Epithelial cell of proximal tubule (primary cell): ENCODE results near the gene SORCS3. TPM values are rescaled to one million over a fixed set of nuclear protein-coding genes. Genes with fewer than 3 reads are reported as not detected.

Source experiments
- DNase-seq: peaks from one replicate; pipeline ENCODE4 v3.0.0-alpha.2; 2011; ENCODE audit warnings: low read depth
- H3K4me3 ChIP-seq: 2 replicates; pipeline ENCODE4 v1.5.1; 2011; ENCODE audit warnings: low read depth, mild to moderate bottlenecking, low read length
- total RNA-seq: library from RNA; depleted of rRNA; stranded (reverse); fragments of >200 nt; gene quantifications from 2 replicates; pipeline ENCODE4 v1.2.3, GENCODE V29; 2015
- TF ChIP-seq, protein P1 (sequence below): conservative IDR thresholded peaks from 2 replicates; pipeline ENCODE4 v1.5.1; 2012; ENCODE audit warnings: low read depth, mild to moderate bottlenecking, low read length

Gene SORCS3
- total RNA-seq, 1 donor from 2014 or later = 0.06 TPM

DNA sequence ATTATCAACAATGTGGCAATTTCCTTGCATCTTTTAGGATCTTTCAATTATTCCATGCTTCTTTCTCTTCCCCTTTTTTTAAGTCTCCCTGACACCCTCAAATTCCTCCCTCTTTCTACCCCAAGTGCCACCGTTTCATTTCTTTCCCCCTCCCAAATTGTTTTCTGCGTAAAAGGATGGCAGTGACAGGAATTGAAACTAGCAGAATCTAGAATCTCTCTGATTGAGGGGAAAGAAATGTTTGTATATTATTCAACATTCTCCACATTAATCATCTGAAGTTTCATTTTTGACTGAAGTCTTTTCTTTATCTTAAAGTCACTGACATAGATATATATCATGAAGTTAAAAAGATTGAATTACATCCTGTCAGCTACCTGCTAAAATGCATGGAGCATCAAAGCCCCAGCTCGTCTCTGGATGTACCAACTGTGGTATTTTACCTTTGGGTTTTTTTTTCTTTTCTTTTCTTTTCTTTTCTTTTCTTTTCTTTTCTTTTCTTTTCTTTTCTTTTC lies 633.5 kb downstream of the SORCS3 start:
- no peak overlapping the region for H3K4me3 ChIP-seq
- TF ChIP-seq, protein P1, sequence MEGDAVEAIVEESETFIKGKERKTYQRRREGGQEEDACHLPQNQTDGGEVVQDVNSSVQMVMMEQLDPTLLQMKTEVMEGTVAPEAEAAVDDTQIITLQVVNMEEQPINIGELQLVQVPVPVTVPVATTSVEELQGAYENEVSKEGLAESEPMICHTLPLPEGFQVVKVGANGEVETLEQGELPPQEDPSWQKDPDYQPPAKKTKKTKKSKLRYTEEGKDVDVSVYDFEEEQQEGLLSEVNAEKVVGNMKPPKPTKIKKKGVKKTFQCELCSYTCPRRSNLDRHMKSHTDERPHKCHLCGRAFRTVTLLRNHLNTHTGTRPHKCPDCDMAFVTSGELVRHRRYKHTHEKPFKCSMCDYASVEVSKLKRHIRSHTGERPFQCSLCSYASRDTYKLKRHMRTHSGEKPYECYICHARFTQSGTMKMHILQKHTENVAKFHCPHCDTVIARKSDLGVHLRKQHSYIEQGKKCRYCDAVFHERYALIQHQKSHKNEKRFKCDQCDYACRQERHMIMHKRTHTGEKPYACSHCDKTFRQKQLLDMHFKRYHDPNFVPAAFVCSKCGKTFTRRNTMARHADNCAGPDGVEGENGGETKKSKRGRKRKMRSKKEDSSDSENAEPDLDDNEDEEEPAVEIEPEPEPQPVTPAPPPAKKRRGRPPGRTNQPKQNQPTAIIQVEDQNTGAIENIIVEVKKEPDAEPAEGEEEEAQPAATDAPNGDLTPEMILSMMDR = no peak
- no peak for DNase-seq

DNA sequence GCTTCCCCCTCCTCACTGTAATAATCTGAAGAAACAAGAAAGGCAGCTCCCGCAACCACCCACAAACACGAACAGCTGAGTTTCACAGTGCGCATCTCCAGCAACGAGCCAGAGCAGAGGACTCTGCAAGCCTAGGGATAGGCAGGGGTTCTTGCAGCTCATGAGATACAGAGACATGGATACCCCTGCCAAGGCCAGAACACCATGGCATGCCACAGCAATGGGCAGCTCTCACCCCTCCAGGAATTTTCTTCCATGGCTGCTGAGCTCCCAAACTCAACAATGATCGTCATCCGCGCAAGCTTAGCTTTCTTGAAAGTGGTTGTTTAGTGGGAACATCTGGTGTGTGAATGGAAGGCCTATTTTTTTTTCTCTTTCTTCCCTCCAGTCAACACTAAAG lies 637.3 kb downstream of the SORCS3 start:
- TF ChIP-seq, protein P1 = no peak
- DNase-seq = no peak
- H3K4me3 ChIP-seq = no peak overlapping the region

DNA sequence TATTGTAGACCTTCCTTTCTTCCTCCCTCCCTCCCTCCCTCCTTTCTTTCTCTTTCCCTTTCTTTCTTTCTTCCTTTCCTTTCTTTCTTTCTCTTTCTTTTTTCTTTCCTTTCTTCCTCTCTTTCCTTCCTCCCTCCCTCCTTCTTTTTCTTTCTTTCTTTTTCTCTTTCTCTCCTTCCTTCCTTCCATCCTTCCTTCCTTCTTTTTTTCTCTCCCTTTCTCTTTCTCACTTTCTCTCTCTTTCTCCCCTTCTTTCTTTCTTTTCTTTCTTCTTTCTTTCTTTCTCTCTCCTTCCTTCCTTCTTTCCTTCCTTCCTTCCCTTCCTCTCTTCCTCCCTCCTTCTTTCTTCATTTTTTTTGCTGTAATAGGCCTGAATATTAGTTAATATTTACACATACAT lies 638.0 kb downstream of the SORCS3 start:
- no peak for DNase-seq
- H3K4me3 ChIP-seq = no peak overlapping the region
- TF ChIP-seq, protein P1 = no peak

DNA sequence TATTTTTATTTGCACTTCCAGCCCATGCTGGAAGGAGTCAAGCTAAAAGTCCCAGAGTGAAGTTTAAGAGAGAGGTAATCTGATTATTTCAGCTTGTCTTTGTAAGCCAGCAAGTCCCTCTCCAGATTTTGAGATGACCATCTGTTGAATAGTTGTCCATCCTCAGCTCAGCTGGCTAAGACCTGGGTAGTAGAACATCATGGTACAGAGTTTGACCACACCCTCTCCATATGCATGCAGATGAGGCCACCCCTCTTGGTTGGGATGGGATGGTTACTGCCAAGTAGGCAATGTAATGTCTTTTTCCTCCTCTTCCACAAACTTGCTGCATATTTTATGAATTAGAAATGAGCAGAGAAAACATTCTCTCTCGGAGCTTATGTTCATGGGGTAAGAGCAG lies 639.8 kb downstream of the SORCS3 start:
- TF ChIP-seq, protein P1 = no peak
- H3K4me3 ChIP-seq = no peak overlapping the region
- DNase-seq = no peak

DNA sequence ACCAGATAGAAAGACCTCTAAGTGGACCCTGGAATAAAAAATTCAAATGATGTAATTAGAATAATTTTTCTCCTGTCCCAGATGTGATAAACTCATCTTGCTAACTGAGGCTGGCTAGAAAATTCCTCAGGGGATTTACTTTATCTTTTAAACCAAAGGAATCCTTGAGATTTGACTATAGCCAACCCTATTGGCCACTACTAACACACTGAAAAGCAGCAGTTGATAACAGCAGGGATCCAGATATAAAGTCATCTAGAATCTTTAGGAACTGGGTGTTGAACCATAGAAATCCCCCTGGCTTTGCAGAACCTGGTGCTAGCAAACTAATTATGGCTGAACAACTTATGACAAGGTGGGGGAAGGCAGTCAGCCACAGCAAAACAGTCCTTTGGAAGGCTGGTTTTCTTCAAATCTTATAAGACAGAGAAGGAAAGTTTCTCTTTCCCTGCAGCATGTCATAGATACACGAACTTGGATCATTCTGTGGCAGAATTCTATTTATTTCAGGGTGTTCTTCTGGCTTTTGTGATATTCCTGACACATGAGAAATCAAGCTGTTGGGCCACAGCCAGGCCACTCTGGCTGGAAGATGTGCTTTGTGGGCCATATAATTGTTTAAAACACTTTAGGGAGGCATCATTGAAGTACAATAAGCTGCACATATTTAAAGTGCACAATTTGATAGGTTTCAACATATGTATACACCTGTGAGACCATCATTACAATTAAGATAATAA lies 643.6 kb downstream of the SORCS3 start:
- no peak overlapping the region for H3K4me3 ChIP-seq
- no peak for DNase-seq
- TF ChIP-seq, protein P1 = no peak

DNA sequence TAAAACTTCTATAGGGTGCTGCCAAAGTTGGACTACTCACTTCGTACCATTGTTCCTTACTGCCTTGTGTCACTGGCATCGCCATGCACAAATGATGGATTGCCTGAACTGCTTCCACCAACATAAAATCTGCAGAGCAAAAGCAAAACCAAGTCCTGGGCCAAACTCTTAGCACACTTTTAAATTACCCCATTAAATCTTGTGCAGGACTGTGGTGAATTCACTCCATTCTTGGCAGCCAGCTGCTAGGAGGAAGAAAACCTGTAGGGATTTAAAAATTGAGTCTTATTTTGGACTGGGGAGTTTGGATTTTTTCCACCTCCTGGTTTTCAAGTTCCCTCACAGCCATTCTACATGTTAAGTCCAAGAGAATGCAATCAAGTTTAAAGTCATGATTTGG lies 646.9 kb downstream of the SORCS3 start:
- H3K4me3 ChIP-seq = no peak overlapping the region
- TF ChIP-seq, protein P1 = no peak
- no peak for DNase-seq

DNA sequence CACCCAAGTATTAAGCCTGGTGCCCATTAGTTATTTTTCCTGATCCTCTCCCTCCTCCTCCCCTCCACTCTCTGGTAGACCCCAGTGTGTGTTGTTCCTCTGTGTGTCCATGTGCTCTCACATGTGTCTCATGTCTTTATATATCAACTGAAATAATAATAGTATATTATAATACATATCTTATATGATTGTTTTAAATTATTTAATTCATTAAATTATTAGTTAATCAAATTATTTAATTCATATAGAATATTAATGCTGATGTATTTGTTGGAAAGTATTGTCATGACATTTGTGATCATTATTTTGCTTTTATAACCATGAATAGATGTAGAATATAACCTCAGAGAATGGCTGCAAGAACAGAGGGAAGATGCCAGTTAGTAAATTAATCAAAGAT lies 647.5 kb downstream of the SORCS3 start:
- TF ChIP-seq, protein P1 = no peak
- no peak overlapping the region for H3K4me3 ChIP-seq
- no peak for DNase-seq
